DND-41 (cell line): ENCODE measurements around the gene FBXO46.

ENCODE experiments used
- ATAC-seq: fragments of 200-7000 bp; cut with Tn5 transposase; 3 replicates; pipeline ENCODE4 v1.9.1; 2021; ENCODE audit warnings: low read depth; ENCODE audit not compliant: insufficient read depth
- DNase-seq: peaks from one replicate; pipeline ENCODE4 v3.0.0-alpha.2; 2020
- H2AFZ ChIP-seq: 2 replicates; pipeline ENCODE4 v1.6.0; 2012; ENCODE audit warnings: low read depth, low read length
- H3K27ac ChIP-seq: 2 replicates; pipeline ENCODE4 v1.5.1; 2012; ENCODE audit warnings: low read length, inconsistent platforms
- H3K27me3 ChIP-seq: fragments of 200-600 bp; sonication (generic); 2 replicates; pipeline ENCODE4 v1.6.0; 2012; ENCODE audit warnings: low read length, mild to moderate bottlenecking, inconsistent platforms; ENCODE audit not compliant: insufficient read depth, poor library complexity
- H3K36me3 ChIP-seq: 2 replicates; pipeline ENCODE4 v1.5.1; 2012; ENCODE audit warnings: low read length, inconsistent platforms; ENCODE audit not compliant: insufficient read depth
- H3K4me1 ChIP-seq: 2 replicates; pipeline ENCODE4 v1.5.1; 2012; ENCODE audit warnings: mild to moderate bottlenecking, low read length; ENCODE audit not compliant: insufficient read depth
- H3K4me2 ChIP-seq: 2 replicates; pipeline ENCODE4 v1.6.0; 2012; ENCODE audit warnings: mild to moderate bottlenecking, moderate library complexity, low read length, inconsistent platforms; ENCODE audit not compliant: insufficient read depth
- H3K4me3 ChIP-seq, 2 experiments: fragments of 200-600 bp in 1 of 2; shearing (Covaris generic) in 1 of 2; 2 replicates each; pipeline ENCODE4 v1.5.1; 2012 to 2016; ENCODE audit warnings: inconsistent platforms in 2 of 2, low read length in 2 of 2, mild to moderate bottlenecking in 2 of 2, low read depth in 1 of 2, moderate library complexity in 1 of 2
- H3K79me2 ChIP-seq: 2 replicates; pipeline ENCODE4 v1.6.0; 2012; ENCODE audit warnings: low read length, inconsistent platforms; ENCODE audit not compliant: insufficient read depth
- H3K9ac ChIP-seq: 2 replicates; pipeline ENCODE4 v1.6.0; 2012; ENCODE audit warnings: low read depth, mild to moderate bottlenecking, inconsistent platforms, low read length, moderate library complexity
- H3K9me3 ChIP-seq: 2 replicates; pipeline ENCODE4 v1.5.1; 2012; ENCODE audit warnings: low read length, moderate library complexity, mild to moderate bottlenecking, inconsistent platforms; ENCODE audit not compliant: insufficient read depth, severe bottlenecking
- H4K20me1 ChIP-seq: 2 replicates; pipeline ENCODE4 v1.6.0; 2012; ENCODE audit warnings: low read length; ENCODE audit not compliant: insufficient read depth
- EZH2 ChIP-seq: IDR thresholded peaks from 3 replicates; pipeline ENCODE4 v1.6.1; 2012; ENCODE audit warnings: borderline replicate concordance, low read depth, mild to moderate bottlenecking, moderate library complexity, low read length, inconsistent platforms; ENCODE audit not compliant: severe bottlenecking
- TF ChIP-seq, protein P1 (sequence below): IDR thresholded peaks from 2 replicates; pipeline ENCODE4 v1.5.1; 2012; ENCODE audit warnings: borderline replicate concordance, low read length, moderate library complexity, mild to moderate bottlenecking; ENCODE audit not compliant: poor library complexity, severe bottlenecking; ENCODE audit errors: extremely low read depth

Gene FBXO46

DNA sequence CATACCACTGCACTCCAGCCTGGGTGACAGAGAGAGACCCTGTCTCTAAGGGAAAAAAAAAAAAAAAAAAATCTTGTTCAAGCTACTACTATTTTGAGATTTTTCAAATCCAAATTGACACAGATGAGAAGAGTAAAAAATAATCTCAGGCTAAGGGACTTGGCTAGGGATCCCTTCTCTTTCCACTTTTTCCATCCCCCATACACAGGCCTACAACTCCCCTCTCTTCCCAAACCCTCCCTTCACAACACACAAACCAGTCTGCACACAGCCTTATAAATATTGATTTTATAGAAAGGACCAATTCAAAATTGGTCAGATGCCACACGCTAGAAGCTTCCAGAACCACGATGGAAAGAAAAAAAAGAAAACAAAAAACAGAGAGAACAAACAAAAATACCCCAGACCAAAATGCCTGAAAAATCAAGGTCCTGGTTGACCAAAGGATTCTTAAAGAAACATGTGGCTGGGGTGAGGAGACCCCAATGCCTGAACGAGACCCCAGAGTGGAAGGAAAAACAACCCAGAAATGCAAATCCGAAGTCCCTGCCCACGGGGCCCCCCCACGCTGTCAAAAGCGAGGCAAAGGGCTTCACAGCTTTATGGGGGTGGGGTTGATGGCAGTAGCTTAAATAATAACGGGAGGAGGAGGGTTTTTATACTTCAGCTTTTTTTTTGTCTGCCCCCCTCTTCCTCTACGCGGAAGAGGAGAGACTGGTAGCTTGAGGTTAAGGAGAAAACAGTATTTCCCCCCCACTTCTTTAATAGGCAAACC, 20.2 kb downstream of the FBXO46 start:
- peaks cover 36% of the 10 kb centered on the region for H3K36me3 ChIP-seq
- H3K27me3 ChIP-seq = no peaks in the 10 kb centered on the region
- H3K79me2 ChIP-seq = peaks cover 54% of the 10 kb centered on the region
- H3K4me3 ChIP-seq = no peak overlapping the region
- H3K9ac ChIP-seq = no peak overlapping the region
- no peak for TF ChIP-seq EZH2
- TF ChIP-seq, protein P1, sequence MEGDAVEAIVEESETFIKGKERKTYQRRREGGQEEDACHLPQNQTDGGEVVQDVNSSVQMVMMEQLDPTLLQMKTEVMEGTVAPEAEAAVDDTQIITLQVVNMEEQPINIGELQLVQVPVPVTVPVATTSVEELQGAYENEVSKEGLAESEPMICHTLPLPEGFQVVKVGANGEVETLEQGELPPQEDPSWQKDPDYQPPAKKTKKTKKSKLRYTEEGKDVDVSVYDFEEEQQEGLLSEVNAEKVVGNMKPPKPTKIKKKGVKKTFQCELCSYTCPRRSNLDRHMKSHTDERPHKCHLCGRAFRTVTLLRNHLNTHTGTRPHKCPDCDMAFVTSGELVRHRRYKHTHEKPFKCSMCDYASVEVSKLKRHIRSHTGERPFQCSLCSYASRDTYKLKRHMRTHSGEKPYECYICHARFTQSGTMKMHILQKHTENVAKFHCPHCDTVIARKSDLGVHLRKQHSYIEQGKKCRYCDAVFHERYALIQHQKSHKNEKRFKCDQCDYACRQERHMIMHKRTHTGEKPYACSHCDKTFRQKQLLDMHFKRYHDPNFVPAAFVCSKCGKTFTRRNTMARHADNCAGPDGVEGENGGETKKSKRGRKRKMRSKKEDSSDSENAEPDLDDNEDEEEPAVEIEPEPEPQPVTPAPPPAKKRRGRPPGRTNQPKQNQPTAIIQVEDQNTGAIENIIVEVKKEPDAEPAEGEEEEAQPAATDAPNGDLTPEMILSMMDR = no peak
- H3K4me1 ChIP-seq = no peaks in the 10 kb centered on the region; the same call in 1 of the 2 replicates
- ATAC-seq = no peak
- peaks cover 24% of the 10 kb centered on the region for H4K20me1 ChIP-seq
- no peak for DNase-seq
- no peak overlapping the region for H3K27ac ChIP-seq
- no peak overlapping the region for H2AFZ ChIP-seq
- H3K9me3 ChIP-seq = no peaks in the 10 kb centered on the region
- H3K4me2 ChIP-seq = no peak overlapping the region

DNA sequence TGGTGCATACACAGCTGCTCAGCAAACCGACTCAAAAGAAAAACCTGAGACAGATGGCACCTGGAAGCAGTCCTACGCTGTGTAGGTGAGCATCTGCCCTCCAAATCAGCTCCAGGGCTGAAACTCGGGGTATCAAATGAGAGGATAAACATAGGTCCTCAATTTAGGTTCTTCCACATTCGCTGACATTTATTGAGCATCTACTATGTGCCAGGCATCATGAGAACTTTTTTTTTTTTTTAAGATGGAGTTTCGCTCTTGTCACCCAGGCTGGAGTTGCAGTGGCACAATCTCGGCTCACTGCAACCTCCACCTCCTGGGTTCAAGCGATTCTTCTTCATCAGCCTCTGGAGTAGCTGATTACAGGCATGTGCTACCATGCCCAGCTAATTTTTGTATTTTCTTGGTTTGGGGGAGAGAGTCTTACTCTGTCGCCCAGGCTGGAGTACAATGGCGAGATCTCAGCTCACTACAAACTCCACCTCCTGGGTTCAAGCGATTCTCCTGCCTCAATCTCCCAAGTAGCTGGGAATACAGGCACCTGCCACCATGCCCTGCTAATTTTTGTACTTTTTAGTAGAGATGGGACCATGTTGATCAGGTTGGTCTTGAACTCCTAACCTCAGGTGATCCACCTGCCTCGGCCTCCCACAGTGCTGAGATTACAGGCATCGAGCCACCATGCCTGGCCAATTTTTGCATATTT, 24.8 kb downstream of the FBXO46 start:
- TF ChIP-seq EZH2 = no peak
- TF ChIP-seq, protein P1 = no peak
- Histone ChIP-seq H3K36me3 (peaks cover 34% of the 10 kb centered on the region), H3K79me2 (peaks cover 9% of the 10 kb centered on the region; the same call in 1 of the 2 replicates), H3K4me1 (no peaks in the 10 kb centered on the region), H3K9me3 (no peaks in the 10 kb centered on the region), H3K27ac (no peak overlapping the region), H3K4me2 (no peak overlapping the region), H2AFZ (no peak overlapping the region), H3K9ac (no peak overlapping the region), H4K20me1 (peaks cover under 1% of the 10 kb centered on the region; the same call in 1 of the 2 replicates), H3K4me3 (no peak overlapping the region), H3K27me3 (no peaks in the 10 kb centered on the region)
- DNase-seq = no peak
- no peak; the same call in 2 of the 3 replicates for ATAC-seq

DNA sequence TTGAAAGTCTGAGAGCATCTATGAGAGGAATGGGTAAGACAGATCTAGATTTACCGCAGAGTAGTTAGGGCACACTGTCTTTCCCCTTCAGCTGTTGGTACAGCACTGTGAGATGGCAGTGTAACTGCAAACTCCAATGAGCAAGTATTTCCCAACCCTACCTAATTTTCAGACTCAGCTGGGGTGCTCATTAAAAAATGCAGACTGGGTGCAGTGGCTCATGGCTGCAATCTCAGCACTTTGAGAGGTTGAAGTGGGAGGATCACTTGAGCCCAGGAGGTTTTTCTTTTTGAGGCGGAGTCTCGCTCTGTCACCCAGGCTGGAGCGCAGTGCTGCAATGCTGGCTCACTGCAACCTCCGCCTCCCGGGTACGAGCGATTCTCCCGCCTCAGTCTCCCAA, 25.6 kb downstream of the FBXO46 start:
- peaks cover 4% of the 10 kb centered on the region; the same call in 1 of the 2 replicates for H3K79me2 ChIP-seq
- no peaks in the 10 kb centered on the region for H3K27me3 ChIP-seq
- ATAC-seq (no peak), DNase-seq (no peak)
- H3K4me3 ChIP-seq = no peak overlapping the region
- no peaks in the 10 kb centered on the region for H3K9me3 ChIP-seq
- H3K27ac ChIP-seq = no peak overlapping the region
- no peak overlapping the region for H3K4me2 ChIP-seq
- TF ChIP-seq, protein P1 = no peak
- no peak for TF ChIP-seq EZH2
- no peaks in the 10 kb centered on the region; the same call in 1 of the 2 replicates for H4K20me1 ChIP-seq
- H3K4me1 ChIP-seq = no peaks in the 10 kb centered on the region
- peaks cover 29% of the 10 kb centered on the region for H3K36me3 ChIP-seq
- H3K9ac ChIP-seq = no peak overlapping the region
- H2AFZ ChIP-seq = no peak overlapping the region
